ENCODE measurements around the gene STAC3.

STAC3 gene

GRCh38 chr12:57225680-57226210 is 25.2 kb downstream of the STAC3 start (continued):
- TF ChIP-seq ZNF280D (tag by site-specific recombination; IDR thresholded peaks at IDR 0.05) = no peak
- 0 out of 2 replicates have a peak, but pooled peaks have one; percentile 7 for TF ChIP-seq SP2 (tag by site-specific recombination; IDR thresholded peaks at IDR 0.05)
- TF ChIP-seq ZNF155 (tag by site-specific recombination; IDR thresholded peaks at IDR 0.05) = no peak
- peak; percentile 38 for TF ChIP-seq ZFHX2 (tag by site-specific recombination; conservative IDR thresholded peaks at IDR 0.05)

- peak; percentile 75; the same call in 1 of the 2 replicates for TF ChIP-seq ZNF544 (tag by site-specific recombination; IDR thresholded peaks at IDR 0.05)
- TF ChIP-seq ZSCAN30 (tag by site-specific recombination; IDR thresholded peaks at IDR 0.05) = peak; percentile 30; the same call in 1 of the 2 replicates
- no peak for TF ChIP-seq SETDB1 (IDR thresholded peaks at IDR 0.05; ENCODE audit: insufficient read length, low read length)
- peak; percentile 85 for TF ChIP-seq ZBTB44 (tag by site-specific recombination; IDR thresholded peaks at IDR 0.05)
- peak; percentile 88 for TF ChIP-seq ZNF121 (tag by site-specific recombination; IDR thresholded peaks at IDR 0.05)
- TF ChIP-seq ZNF792 (tag by site-specific recombination; IDR thresholded peaks at IDR 0.05) = no peak
- 0 out of 2 replicates have a peak, but pooled peaks have one; percentile 25 for TF ChIP-seq ZNF10 (tag by site-specific recombination; IDR thresholded peaks at IDR 0.05)
- Histone ChIP-seq H3K27ac (ENCODE audit: extremely low read depth, low read depth, low read length) (no peak overlapping the region), H3K4me3 (ENCODE audit: low read depth, low read length) (no peak overlapping the region), H3K9me3 (ENCODE audit: control insufficient read depth, insufficient read depth, low read depth, low read length) (no peaks in the 10 kb centered on the region), H3K4me1 (ENCODE audit: control insufficient read depth, insufficient read depth, low read length) (peaks cover 5% of the 10 kb centered on the region), H3K36me3 (ENCODE audit: control insufficient read depth in 2 of 2, insufficient read depth in 1 of 2, low read length in 2 of 2) (no peaks in the 10 kb centered on the region)
- POLR2A ChIA-PET = interaction anchor here (1.1 to 2.7 kb wide), 2 partner anchors 15 to 18 kb away, joined by 3 to 16 read pairs; no protein-coding TSS in a partner anchor
- CTCF ChIA-PET = interaction anchor here (0.6 to 23.3 kb wide), 6 partner anchors 9 to 228 kb away, joined by 3 to 628 read pairs (median 6); partner anchors contain the start of gene NXPH4
Measured at GRCh38 chr12:57224973-57225679, 25.9 kb downstream of the STAC3 start.

GRCh38 chr12:57224278-57224972 is 26.6 kb downstream of the STAC3 start:
- peaks cover 5% of the 10 kb centered on the region for H3K4me1 ChIP-seq (ENCODE audit: control insufficient read depth, insufficient read depth, low read length)
- POLR2A ChIA-PET = no interaction called here
- TF ChIP-seq ZFHX2 (tag by site-specific recombination; conservative IDR thresholded peaks at IDR 0.05) = 0 out of 2 replicates have a peak, but pooled peaks have one; percentile 6
- TF ChIP-seq ZNF354C (tag by site-specific recombination; IDR thresholded peaks at IDR 0.05; ENCODE audit: borderline replicate concordance, low read depth) = no peak
- no peaks in the 10 kb centered on the region for H3K9me3 ChIP-seq (ENCODE audit: control insufficient read depth, insufficient read depth, low read depth, low read length)
- no peaks in the 10 kb centered on the region for H3K36me3 ChIP-seq (ENCODE audit: control insufficient read depth in 2 of 2, insufficient read depth in 1 of 2, low read length in 2 of 2)
- CTCF ChIA-PET = interaction anchor here (0.9 to 13.7 kb wide), 2 partner anchors 10 to 16 kb away, joined by 5 to 192 read pairs; a partner anchor contains a TSS
- no peak overlapping the region for H3K27ac ChIP-seq (ENCODE audit: extremely low read depth, low read depth, low read length)
- no peak overlapping the region for H3K4me3 ChIP-seq (ENCODE audit: low read depth, low read length)

Measured in HEK293 (cell line).